Measurements from ENCODE around the gene ODAPH.
"Not testable (repeated sequence)": the region's sequence is repeated elsewhere in the genome, so short reads cannot be mapped to it uniquely, and the experiment has no call there.

DNA sequence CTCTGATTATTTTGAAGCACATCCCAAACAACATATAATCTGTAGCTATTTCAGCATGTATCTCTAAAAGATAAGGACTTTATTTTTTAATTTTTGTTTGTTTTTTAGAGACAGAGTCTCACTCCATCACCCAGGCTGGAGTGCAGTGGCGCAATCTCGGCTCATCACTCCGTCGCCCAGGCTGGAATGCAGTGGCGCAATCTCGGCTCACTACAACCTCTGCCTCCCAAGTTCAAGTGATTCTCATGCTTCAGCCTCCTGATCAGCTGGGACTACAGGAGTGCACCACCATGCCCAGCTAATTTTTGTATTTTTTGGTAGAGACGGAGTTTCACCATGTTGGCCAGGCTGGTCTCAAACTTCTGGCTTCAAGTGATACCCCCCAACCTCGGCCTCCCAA lies 11.6 kb upstream of the ODAPH start:
- TF ChIP-seq EP300 (IDR thresholded peaks at IDR 0.05; ENCODE audit: borderline replicate concordance in 1 of 2, low read depth in 1 of 2, low read length in 1 of 2); REST (IDR thresholded peaks at IDR 0.05; ENCODE audit: low read depth, low read length); RAD21 (IDR thresholded peaks at IDR 0.05; ENCODE audit: low read length); RCOR1 (IDR thresholded peaks at IDR 0.05; ENCODE audit: low read length); POLR2AphosphoS5 (IDR thresholded peaks at IDR 0.05; ENCODE audit: low read depth, low read length); SMC3 (IDR thresholded peaks at IDR 0.05; ENCODE audit: low read depth, low read length); RFX5 (IDR thresholded peaks at IDR 0.05; ENCODE audit: low read length); ELF1 (IDR thresholded peaks at IDR 0.05): not testable (repeated sequence)
- TF ChIP-seq, protein P1, sequence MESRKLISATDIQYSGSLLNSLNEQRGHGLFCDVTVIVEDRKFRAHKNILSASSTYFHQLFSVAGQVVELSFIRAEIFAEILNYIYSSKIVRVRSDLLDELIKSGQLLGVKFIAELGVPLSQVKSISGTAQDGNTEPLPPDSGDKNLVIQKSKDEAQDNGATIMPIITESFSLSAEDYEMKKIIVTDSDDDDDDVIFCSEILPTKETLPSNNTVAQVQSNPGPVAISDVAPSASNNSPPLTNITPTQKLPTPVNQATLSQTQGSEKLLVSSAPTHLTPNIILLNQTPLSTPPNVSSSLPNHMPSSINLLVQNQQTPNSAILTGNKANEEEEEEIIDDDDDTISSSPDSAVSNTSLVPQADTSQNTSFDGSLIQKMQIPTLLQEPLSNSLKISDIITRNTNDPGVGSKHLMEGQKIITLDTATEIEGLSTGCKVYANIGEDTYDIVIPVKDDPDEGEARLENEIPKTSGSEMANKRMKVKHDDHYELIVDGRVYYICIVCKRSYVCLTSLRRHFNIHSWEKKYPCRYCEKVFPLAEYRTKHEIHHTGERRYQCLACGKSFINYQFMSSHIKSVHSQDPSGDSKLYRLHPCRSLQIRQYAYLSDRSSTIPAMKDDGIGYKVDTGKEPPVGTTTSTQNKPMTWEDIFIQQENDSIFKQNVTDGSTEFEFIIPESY (IDR thresholded peaks at IDR 0.05; ENCODE audit: borderline replicate concordance, low read depth) = not testable (repeated sequence)
- TF ChIP-seq, protein P2, sequence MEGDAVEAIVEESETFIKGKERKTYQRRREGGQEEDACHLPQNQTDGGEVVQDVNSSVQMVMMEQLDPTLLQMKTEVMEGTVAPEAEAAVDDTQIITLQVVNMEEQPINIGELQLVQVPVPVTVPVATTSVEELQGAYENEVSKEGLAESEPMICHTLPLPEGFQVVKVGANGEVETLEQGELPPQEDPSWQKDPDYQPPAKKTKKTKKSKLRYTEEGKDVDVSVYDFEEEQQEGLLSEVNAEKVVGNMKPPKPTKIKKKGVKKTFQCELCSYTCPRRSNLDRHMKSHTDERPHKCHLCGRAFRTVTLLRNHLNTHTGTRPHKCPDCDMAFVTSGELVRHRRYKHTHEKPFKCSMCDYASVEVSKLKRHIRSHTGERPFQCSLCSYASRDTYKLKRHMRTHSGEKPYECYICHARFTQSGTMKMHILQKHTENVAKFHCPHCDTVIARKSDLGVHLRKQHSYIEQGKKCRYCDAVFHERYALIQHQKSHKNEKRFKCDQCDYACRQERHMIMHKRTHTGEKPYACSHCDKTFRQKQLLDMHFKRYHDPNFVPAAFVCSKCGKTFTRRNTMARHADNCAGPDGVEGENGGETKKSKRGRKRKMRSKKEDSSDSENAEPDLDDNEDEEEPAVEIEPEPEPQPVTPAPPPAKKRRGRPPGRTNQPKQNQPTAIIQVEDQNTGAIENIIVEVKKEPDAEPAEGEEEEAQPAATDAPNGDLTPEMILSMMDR (IDR thresholded peaks at IDR 0.05) = not testable (repeated sequence)
- TF ChIP-seq, protein P3, sequence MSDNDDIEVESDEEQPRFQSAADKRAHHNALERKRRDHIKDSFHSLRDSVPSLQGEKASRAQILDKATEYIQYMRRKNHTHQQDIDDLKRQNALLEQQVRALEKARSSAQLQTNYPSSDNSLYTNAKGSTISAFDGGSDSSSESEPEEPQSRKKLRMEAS (IDR thresholded peaks at IDR 0.05; ENCODE audit: low read depth) = not testable (repeated sequence)
